Activated gamma-delta T cell (primary cell): ENCODE results near the gene SPSB2.
A peak's percentile ranks its signal among the peaks of the same experiment; 100 is the strongest.
"Not testable (repeated sequence)": the region's sequence is repeated elsewhere in the genome, so short reads cannot be mapped to it uniquely, and the experiment has no call there.

Source experiments
- DNase-seq: peaks from one replicate; lab custom pipeline; 2025; lab: John Stamatoyannopoulos, UW

SPSB2 gene

GRCh38 chr12:6870304-6870703 is 2.8 kb downstream of the SPSB2 start:
- DNase-seq = not testable (repeated sequence)

- no peak for DNase-seq
Observed at GRCh38 chr12:6869049-6870021, 3.8 kb downstream of the SPSB2 start.

DNA sequence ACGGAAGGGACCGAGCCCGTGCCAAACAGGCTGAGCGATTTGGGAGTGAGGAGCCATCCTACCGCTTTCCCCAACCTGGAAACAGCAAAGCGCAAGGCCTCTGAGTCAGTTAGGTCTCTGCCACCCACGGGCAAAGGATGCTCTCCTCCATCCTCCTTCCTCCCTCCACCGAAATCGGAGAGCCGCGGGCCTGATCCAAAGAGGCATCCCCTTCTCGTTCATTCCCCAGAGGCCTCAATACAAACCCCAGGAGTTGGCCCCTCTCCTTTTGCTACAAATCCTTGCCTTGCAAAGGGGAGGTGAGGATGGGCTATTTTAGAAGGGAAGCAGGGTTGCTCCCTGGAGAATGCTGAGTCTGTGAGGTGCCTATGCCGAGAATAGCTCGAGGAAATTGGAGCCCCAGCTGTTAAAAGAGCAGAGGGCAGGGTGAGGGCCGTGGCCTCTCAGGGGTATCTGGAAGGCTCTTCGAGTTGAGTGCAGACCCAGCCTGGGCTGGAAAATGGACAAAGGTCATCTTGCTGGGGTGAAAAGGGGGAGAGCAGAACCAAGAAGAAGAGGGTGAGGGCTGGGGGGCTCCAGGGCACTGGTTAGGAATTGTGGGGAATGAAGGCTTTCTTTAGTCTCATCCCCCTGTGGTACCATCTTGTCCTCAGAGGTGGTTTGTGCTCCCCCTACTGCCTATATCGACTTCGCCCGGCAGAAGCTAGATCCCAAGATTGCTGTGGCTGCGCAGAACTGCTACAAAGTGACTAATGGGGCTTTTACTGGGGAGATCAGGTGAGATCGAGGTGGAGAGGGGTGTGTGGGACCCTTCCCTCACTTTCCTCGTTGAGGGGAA is 4.7 kb downstream of the SPSB2 start:
- no peak for DNase-seq

DNA sequence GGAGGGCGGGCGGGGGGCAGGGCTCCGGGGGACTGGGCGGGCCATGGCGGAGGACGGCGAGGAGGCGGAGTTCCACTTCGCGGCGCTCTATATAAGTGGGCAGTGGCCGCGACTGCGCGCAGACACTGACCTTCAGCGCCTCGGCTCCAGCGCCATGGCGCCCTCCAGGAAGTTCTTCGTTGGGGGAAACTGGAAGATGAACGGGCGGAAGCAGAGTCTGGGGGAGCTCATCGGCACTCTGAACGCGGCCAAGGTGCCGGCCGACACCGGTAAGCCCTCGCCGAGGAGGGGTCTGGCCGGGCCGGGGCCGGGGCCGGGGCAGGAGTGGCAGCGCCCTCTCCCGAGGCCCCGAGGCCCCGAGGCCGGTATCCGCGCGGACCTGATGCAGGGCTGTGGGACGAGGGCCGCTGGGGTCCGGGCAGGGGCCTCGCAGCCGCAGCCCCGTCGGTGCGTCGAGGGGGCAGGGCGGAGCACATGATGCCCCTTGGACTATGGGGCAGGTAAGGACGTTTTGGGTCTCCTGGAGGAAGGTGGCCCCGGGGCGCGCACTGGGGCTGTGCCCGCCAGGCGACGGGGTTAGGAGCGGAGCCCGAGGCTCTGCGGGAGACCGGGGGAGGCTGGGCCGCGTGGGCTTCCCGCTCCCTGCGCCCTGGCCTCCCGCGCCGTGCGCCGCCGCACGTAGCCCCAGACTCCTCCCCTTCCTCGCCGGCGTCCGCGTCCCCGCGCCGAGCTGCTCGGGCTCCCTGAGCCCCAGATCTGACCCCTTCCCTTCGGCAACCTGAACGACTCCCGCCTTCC is 5.5 kb downstream of the SPSB2 start, which contains the start of gene TPI1:
Gene TPI1, plus strand, starts transcription at position 119 of the 798 bp plus-strand sequence. Its CDS starts 36 bp downstream, at position 155.
- peak; percentile 69 for DNase-seq

GRCh38 chr12:6866920-6867412 is 6.1 kb downstream of the SPSB2 start:
- DNase-seq = no peak

GRCh38 chr12:6866163-6866919 is 6.8 kb downstream of the SPSB2 start:
- no peak for DNase-seq

DNA sequence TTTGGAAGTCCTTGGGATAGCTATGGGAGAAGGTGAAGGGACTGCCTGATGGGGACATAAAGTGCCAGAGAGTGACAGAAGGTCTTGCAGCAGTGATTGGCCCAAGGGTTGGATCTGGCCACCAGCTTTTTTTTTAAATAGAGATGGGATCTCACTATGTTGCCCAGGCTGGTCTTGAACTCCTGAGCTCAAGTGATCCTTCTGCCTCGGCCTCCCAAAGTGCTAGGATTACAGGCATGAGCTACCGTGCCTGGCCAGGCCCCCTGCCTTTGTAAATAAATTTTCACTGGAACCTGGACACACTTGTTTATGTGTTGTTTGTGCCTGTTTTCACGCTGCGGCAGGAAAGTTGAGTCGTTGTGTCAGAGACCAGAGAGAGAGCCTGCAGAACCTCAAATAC is 7.8 kb downstream of the SPSB2 start:
- not testable (repeated sequence) for DNase-seq

DNA sequence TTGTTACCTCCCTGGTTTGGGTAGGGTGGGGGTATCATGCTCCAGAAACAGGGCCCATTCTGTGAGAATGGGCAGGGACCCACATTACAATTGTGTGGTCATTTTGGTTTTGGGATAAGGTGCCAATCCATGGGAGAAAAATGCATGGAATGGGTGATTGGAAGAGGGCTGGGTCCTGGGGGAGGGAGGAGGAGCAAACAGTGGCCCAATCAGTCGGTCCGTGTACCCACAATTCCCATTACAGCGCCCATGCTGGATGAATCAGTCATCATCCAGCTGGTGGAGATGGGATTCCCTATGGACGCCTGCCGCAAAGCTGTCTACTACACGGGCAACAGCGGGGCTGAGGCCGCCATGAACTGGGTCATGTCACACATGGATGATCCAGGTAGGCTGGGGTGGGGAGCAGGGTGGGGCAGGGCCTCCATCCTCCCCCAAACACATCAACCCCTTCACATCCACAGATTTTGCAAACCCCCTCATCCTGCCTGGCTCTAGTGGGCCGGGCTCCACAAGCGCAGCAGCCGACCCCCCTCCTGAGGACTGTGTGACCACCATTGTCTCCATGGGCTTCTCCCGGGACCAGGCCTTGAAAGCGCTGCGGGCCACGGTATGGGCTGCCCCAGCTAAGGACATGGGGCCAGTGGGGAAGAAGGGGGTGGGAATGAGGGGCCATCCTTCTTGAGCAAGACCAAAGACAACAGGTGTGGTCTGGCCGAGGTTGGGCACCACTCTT is 9.3 kb downstream of the SPSB2 start:
- no peak for DNase-seq

DNA sequence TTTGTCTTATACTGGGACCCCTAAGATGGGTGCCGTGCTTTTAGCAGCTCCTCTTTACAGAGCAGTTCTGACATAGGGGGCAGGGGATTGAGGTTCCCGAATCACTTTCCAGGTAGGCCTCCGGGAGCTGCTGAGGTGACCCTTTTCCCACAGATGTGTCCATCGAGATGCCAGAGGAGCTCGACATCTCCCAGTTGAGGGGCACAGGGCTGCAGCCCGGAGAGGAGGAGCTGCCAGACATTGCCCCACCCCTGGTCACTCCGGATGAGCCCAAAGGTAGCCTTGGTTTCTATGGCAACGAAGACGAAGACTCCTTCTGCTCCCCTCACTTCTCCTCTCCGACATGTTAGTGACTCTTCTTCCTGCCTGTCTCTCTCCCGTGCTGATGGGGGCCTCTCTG is 10.1 kb downstream of the SPSB2 start:
- DNase-seq = no peak

GRCh38 chr12:6861391-6861790 is 11.7 kb downstream of the SPSB2 start:
- no peak for DNase-seq

DNA sequence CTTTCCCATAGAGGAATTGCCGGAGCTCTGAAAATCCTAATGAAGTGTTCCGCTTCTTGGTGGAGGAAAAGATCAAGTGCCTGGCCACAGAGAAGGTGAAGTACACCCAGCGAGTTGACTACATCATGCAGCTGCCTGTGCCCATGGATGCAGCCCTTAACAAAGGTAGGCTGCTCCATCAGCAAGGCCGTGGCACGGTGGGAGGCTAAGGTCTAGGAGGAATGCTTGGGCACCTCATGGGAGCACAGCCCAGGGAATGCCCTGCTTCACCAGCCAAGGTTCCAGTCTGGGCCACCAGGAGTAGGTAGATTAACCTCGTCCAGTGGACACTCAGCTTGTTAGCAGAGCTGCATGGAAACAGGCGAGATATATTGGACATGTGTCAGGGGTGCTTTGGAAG is 12.2 kb downstream of the SPSB2 start:
- no peak for DNase-seq

GRCh38 chr12:6860116-6860515 is 13.0 kb downstream of the SPSB2 start:
- DNase-seq = no peak

GRCh38 chr12:6858799-6859198 is 14.3 kb downstream of the SPSB2 start:
- no peak for DNase-seq

DNA sequence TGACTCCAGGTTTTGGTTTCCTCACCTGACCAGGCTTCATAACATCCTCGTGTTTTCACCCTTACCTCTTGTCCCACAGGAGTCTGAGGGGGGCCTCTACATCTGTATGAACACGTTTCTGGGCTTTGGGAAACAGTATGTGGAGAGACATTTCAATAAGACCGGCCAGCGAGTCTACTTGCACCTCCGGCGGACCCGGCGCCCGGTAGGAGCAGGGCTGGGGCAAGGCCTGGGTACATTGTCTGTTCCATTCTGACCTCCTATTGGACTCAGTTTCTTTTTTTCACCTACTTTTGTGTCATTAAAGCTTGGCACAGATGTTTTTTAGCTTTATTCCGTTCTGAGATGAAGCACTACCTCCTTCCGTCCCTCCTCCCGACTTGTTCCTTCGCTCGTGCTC is 17.8 kb downstream of the SPSB2 start:
- no peak for DNase-seq

GRCh38 chr12:6854036-6854435 is 19.1 kb downstream of the SPSB2 start:
- no peak for DNase-seq

DNA sequence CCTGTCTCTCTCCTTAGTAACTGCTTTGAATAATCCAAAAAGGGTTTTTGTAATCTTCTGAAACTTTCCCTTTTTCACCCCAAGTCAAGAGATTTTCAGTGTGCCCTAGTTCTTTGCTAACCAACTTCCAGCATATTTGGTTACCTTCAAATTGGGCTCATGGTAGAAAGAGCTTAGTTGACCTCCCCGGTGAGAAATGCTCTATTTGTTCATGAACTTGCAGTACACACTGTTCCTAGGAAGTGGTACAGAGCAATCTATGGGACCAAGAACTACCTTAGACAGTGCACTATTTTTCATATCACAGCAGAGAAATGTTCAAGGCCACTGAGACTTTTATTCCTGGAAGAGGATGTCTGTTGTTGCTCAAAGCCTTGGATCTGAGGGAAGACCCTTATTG is 19.5 kb downstream of the SPSB2 start:
- DNase-seq = no peak

GRCh38 chr12:6852651-6853354 is 20.3 kb downstream of the SPSB2 start:
- no peak for DNase-seq

DNA sequence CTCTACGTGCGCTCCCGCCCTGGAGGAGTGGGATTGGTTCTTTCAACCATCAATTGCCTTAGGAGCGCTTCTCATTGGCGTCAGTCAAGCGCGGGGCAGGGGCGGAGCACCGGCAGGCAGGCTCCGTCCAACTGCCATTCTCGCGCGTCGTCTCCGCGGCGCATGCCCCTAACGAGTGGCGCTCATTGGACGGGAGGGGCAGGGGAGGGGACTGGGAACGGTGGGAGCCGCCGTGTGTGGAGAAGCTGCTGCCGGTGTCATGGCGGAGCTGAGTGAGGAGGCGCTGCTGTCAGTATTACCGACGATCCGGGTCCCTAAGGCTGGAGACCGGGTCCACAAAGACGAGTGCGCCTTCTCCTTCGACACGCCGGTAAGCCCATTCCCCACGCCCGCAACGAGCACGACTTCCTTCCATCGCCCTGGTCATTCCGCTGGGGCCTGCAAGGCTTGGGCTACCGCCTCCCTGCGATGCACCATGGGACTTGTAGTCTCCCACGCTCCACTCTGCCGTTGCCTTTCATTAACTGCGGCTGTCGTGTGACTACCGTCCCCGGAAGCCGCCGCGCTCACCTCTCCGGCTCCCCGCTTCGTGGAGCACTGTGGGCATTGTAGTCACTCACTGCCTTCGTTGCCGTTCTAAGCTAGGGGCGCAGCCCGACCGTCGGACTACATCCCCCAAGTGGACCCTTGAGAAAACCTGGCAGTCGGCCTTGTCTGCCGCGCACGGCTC is 21.0 kb downstream of the SPSB2 start, which contains the start of gene USP5:
Gene USP5, plus strand, starts transcription at position 230 of the 730 bp plus-strand sequence. Its CDS starts 30 bp downstream, at position 260.
- DNase-seq = peak; percentile 97
